ENCODE measurements around the gene CHD6.

DNA sequence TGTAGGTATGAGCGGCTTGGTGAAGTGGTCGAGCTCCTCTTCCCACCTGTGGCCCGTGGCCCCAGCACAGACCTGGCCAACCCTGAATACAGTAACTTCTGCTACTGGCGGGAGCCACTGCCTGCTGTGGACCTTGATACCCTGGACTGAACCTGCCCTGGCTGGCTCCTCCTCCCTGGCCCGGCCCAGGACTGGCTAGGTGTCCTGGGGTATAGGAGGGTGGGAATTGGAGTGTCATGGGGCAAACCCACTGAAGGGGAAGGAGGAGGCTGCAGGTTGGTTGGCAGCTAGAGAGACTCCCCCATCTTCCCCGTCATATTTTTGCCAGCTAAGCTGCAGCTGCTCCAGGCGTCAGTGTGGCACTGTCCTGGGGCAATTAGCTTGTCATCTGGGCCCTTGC, 259.5 kb downstream of the CHD6 start:
- TF ChIP-seq, protein P1, sequence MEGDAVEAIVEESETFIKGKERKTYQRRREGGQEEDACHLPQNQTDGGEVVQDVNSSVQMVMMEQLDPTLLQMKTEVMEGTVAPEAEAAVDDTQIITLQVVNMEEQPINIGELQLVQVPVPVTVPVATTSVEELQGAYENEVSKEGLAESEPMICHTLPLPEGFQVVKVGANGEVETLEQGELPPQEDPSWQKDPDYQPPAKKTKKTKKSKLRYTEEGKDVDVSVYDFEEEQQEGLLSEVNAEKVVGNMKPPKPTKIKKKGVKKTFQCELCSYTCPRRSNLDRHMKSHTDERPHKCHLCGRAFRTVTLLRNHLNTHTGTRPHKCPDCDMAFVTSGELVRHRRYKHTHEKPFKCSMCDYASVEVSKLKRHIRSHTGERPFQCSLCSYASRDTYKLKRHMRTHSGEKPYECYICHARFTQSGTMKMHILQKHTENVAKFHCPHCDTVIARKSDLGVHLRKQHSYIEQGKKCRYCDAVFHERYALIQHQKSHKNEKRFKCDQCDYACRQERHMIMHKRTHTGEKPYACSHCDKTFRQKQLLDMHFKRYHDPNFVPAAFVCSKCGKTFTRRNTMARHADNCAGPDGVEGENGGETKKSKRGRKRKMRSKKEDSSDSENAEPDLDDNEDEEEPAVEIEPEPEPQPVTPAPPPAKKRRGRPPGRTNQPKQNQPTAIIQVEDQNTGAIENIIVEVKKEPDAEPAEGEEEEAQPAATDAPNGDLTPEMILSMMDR (conservative IDR thresholded peaks at IDR 0.05; ENCODE audit: low read depth, low read length), result no peak
- TF ChIP-seq EZH2 (IDR thresholded peaks at IDR 0.05; ENCODE audit: borderline replicate concordance, low read depth, low read length, poor library complexity, severe bottlenecking), result no peak

Measured in A673 (cell line).